Activated CD4-positive, CD25-positive, alpha-beta regulatory T cell treated with anti-CD3 and anti-CD28 coated beads, Interleukin-2, amount 50 U/mL, for 24 hours (primary cell): ENCODE results near the gene RNF4.
"Not testable (repeated sequence)": the region's sequence is repeated elsewhere in the genome, so short reads cannot be mapped to it uniquely, and the experiment has no call there.

ENCODE experiments used
- ATAC-seq, 2 donors: fragments of 150-1000 bp; cut with Tn5 transposase; one replicate each; pipeline ENCODE4 v1.10.0; 2021; ENCODE audit warnings: mild to moderate bottlenecking in 1 of 2, moderate library complexity in 1 of 2

Gene RNF4

GRCh38 chr4:2535376-2536192 is 66.7 kb downstream of the RNF4 start:
- ATAC-seq, result peak; percentile 7 to 13

DNA sequence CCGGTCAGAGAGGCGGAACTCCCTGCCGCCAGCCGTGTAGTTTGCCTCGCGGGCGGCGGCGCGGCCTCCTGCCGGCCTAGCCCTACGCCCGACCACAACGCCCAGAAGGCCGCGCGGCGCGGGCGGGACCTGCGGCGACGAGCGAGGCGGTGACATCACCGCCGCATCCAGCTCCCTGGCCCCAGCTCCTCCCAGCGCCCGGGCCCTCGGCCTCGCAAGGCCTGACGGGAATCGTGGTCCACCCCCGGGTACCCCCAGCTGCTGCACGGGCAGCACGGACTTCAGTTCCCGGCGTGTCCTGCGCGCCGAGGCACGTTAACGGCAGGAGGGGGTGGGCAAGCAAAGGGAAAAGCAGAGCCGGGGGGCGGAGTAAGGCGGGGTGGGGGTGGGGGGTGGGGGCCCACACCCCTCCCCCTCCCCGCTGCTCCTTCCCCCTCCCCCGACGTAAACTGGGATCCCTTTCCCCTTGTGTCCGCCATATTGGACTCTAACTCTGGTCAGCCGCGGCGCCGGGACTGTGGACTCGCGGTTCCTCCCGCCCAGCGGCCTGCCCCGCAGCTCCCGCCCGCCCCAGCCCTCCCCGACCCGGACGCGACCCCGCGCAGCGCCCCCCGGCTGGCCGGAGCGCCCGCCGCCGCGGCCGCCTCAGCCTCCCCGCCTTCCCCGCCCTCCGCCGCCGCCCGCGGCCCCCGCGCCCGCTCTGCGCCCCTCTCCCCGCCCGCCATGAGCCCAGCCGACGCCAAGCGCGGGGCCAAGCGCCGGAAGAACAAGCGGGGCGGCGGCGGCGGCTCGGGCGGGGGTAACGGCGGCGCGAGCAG is 67.5 kb downstream of the RNF4 start, which contains the start of gene FAM193A:
Gene FAM193A, plus strand, starts transcription at position 455 of the 818 bp plus-strand sequence. Its CDS starts 269 bp downstream, at position 724.
- peak; percentile 96 to 97 for ATAC-seq

DNA sequence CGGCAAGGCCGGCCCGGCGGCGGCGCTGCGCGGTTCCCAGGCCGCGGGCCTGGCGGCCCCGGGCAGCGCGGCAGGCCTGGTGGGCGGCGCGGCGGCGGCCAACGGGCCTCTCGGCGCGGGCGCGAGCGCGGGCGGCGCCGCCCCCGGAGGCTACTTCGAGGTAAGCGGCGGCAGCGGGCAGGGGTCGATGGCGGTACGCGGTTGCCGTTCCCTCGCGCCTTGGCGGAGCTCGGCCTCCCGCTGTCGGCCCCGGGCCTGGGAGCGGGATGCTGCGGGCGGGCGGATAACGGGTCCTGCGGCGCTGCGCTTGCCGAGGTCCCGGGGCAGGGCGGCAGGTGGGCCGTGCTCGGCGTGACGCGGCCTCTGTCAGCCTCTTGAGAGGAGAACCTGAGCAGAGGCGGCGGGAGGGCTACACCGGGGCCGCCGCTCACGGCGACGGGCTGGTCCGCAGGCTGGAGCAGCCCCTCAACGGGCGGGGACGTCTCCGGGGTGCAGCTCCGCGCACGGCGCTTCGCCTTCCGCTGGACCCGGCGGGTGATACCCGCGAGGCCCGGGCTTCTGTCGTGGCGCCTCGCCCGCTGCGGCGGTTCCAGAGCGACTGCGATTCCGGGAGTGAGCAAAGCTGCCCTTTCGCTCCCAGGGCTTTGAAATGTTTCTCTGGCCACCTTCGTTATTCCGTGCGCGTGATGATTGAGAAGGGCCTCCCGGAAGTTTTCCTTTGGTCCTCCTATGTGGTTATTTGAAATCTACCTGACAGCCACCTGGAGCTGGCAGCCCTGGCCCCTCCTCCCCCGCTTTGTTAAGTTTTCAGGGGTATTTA is 68.3 kb downstream of the RNF4 start:
- peak; percentile 6 to 10 for ATAC-seq

GRCh38 chr4:2543580-2544191 is 74.8 kb downstream of the RNF4 start:
- not testable (repeated sequence) for ATAC-seq

GRCh38 chr4:2545321-2546013 is 76.6 kb downstream of the RNF4 start:
- no peak for ATAC-seq

- ATAC-seq, result peak in 1 of 2 donors; percentile 32
Observed at GRCh38 chr4:2546286-2546823, 77.4 kb downstream of the RNF4 start.

- ATAC-seq, result not testable (repeated sequence)
Observed at GRCh38 chr4:2546961-2547691, 78.2 kb downstream of the RNF4 start.

DNA sequence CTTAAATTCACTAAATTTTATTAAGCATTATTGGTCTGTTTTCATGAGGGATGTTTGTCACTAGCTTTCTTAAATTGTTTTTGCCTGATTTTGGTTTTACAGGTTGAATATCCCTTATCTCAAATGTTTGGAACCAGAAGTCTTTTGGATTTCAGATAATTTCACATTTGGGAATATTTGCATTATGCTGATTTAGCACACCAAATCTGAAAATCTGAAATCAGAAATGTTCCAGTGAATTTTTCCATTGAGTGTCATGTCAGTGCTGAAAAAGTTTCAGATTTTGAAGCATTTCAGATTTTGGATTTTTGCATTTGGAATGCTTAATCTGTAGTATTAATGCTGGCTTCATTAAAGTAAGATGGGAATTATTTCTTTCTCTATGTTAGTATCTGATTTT is 82.2 kb downstream of the RNF4 start:
- ATAC-seq, result no peak

- ATAC-seq, result no peak
Observed at GRCh38 chr4:2552806-2553205, 83.9 kb downstream of the RNF4 start.

- ATAC-seq, result no peak
Observed at GRCh38 chr4:2558301-2558700, 89.4 kb downstream of the RNF4 start.

DNA sequence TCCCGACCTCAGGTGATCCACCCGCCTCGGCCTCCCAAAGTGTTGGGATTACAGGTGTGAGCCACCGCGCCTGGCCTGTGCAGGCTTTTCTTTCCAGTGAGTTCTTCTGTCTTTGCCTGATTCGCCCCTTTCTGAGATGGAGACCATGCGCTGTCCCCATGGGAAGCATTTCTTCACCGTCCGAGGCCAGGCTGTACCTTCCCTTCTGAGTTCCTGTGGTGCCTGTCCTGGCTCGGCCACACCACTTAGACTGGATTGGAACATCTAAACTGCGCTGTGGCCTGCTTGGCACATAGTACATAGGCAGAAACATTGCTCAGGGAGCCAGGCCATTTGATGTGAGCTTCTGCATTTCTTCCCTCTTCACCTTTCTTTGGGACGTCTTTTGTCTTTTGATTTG is 91.3 kb downstream of the RNF4 start:
- no peak for ATAC-seq
